ENCODE data around the gene RELN.

GRCh38 chr7:103592844-103593243 is 396.6 kb downstream of the RELN start:
- TF ChIP-seq CTCF (IDR thresholded peaks at IDR 0.05 in 8 of 11, conservative IDR thresholded peaks at IDR 0.05 in 3 of 11) (no peak), POLR2A (IDR thresholded peaks at IDR 0.05) (no peak), POLR2AphosphoS5 (IDR thresholded peaks at IDR 0.05) (no peak)

Measured in spleen (tissue), 7 donors.